ENCODE results near the gene OR10H5. TPM values are rescaled to one million over a fixed set of nuclear protein-coding genes. Genes with fewer than 3 reads are reported as not detected.

Gene OR10H5
- total RNA-seq, 2 experiments from 2014 or later, result 0.04 TPM; not detected in 1

GRCh38 chr19:15776991-15777970 is 10.2 kb upstream of the OR10H5 start:
- POLR2A ChIA-PET, result no interaction called here
- Mint-ChIP-seq H3K36me3 (ENCODE audit: low read depth) (no peaks in the 10 kb centered on the region), H3K27ac (no peak overlapping the region), H3K9me3 (no peaks in the 10 kb centered on the region), H3K4me1 (ENCODE audit: low read depth) (no peaks in the 10 kb centered on the region), H3K27me3 (peaks cover 10% of the 10 kb centered on the region), H3K4me3 (no peak overlapping the region)
- CTCF ChIA-PET, result no interaction called here
- TF ChIP-seq, protein P1, sequence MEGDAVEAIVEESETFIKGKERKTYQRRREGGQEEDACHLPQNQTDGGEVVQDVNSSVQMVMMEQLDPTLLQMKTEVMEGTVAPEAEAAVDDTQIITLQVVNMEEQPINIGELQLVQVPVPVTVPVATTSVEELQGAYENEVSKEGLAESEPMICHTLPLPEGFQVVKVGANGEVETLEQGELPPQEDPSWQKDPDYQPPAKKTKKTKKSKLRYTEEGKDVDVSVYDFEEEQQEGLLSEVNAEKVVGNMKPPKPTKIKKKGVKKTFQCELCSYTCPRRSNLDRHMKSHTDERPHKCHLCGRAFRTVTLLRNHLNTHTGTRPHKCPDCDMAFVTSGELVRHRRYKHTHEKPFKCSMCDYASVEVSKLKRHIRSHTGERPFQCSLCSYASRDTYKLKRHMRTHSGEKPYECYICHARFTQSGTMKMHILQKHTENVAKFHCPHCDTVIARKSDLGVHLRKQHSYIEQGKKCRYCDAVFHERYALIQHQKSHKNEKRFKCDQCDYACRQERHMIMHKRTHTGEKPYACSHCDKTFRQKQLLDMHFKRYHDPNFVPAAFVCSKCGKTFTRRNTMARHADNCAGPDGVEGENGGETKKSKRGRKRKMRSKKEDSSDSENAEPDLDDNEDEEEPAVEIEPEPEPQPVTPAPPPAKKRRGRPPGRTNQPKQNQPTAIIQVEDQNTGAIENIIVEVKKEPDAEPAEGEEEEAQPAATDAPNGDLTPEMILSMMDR (IDR thresholded peaks at IDR 0.05), result no peak
- no peak for DNase-seq
- no peak for ATAC-seq
- intact Hi-C loops (cut with micrococcal nuclease), result no loop called here

DNA sequence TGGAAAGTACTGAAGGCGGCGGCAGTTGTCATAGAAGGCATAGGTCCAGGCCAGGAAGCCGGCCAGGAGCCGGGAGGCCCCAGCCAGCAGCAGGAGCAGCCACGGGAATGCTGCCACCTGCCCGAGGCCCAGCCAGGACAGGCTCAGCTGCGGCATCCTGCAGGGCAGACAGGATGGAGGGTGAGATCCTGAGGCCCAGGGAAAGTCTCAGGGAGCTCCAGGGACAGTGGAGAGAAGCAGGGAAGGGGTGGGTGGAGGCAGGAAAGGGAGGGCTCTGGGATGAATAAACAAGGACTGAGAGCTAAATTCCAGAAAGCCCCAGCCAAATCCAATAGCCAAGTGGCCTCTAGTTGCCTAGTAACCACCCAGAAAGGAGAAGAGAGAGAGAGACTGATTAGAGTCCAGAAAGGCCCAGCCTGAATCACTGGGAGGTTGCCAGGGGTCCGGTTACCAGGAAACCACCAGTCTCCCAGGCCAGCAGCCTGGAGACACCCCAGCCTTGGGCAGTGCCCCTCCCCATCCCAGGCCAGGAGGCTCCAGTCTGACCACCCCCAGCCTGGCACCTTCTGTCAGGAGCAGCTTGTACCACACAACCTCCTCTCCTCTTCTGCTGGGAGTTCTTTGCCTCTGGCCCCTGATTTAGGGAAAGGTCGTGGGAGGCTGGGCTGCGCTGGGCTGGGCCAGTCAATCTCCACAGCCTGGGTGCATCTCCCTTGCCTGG is 7.5 kb upstream of the OR10H5 start:
- H3K36me3 Mint-ChIP-seq (ENCODE audit: low read depth), result no peaks in the 10 kb centered on the region
- ATAC-seq, result no peak
- intact Hi-C loops (cut with micrococcal nuclease), result no loop called here
- no peaks in the 10 kb centered on the region for H3K9me3 Mint-ChIP-seq
- ChIA-PET CTCF (no interaction called here), POLR2A (no interaction called here)
- H3K4me1 Mint-ChIP-seq (ENCODE audit: low read depth), result no peaks in the 10 kb centered on the region
- H3K27ac Mint-ChIP-seq, result no peak overlapping the region
- no peak overlapping the region for H3K4me3 Mint-ChIP-seq
- DNase-seq, result no peak
- TF ChIP-seq, protein P1 (IDR thresholded peaks at IDR 0.05), result no peak
- peaks cover 2% of the 10 kb centered on the region for H3K27me3 Mint-ChIP-seq

GRCh38 chr19:15780610-15781418 is 6.6 kb upstream of the OR10H5 start:
- peaks cover 2% of the 10 kb centered on the region for H3K27me3 Mint-ChIP-seq
- no peaks in the 10 kb centered on the region for H3K9me3 Mint-ChIP-seq
- TF ChIP-seq, protein P1 (IDR thresholded peaks at IDR 0.05), result no peak
- no peak overlapping the region for H3K27ac Mint-ChIP-seq
- DNase-seq (peak; percentile 7), ATAC-seq (no peak)
- H3K4me1 Mint-ChIP-seq (ENCODE audit: low read depth), result no peaks in the 10 kb centered on the region
- H3K36me3 Mint-ChIP-seq (ENCODE audit: low read depth), result no peaks in the 10 kb centered on the region
- ChIA-PET CTCF (no interaction called here), POLR2A (interaction anchor here (0.6 kb wide), 1 partner anchor 142 kb away, joined by 3 read pairs; no protein-coding TSS in a partner anchor)
- H3K4me3 Mint-ChIP-seq, result no peak overlapping the region
- intact Hi-C loops (cut with micrococcal nuclease), result no loop called here

- no peak overlapping the region for H3K27ac Mint-ChIP-seq
- H3K27me3 Mint-ChIP-seq, result no peaks in the 10 kb centered on the region
- POLR2A ChIA-PET, result interaction anchor here (0.6 kb wide), 1 partner anchor 141 kb away, joined by 3 read pairs; no protein-coding TSS in a partner anchor
- DNase-seq (no peak), ATAC-seq (no peak)
- no peaks in the 10 kb centered on the region for H3K4me1 Mint-ChIP-seq (ENCODE audit: low read depth)
- CTCF ChIA-PET, result no interaction called here
- H3K9me3 Mint-ChIP-seq, result no peaks in the 10 kb centered on the region
- TF ChIP-seq, protein P1 (IDR thresholded peaks at IDR 0.05), result no peak
- intact Hi-C loops (cut with micrococcal nuclease), result no loop called here
- no peaks in the 10 kb centered on the region for H3K36me3 Mint-ChIP-seq (ENCODE audit: low read depth)
- H3K4me3 Mint-ChIP-seq, result no peak overlapping the region
Observed at GRCh38 chr19:15781661-15782060, 5.8 kb upstream of the OR10H5 start.
